Peyer's patch (tissue), 4 donors: Measurements from ENCODE around the gene EYS.

Source experiments
- POLR2A ChIP-seq, 2 donors: fragments of 450-650 bp; IDR thresholded peaks; one replicate each; pipeline ENCODE4 v1.5.1; 2017; ENCODE audit warnings: antibody characterized with exemption in 2 of 2, mild to moderate bottlenecking in 2 of 2, moderate library complexity in 2 of 2
- TF ChIP-seq, protein P1 (sequence below), 6 experiments: fragments of 450-650 bp in 4 of 6; fragments of 200-600 bp in 2 of 6; sonication (generic) in 1 of 6; IDR thresholded peaks; one replicate each; pipeline ENCODE4 v1.5.1; 2017 to 2019; ENCODE audit warnings: antibody characterized with exemption in 6 of 6, mild to moderate bottlenecking in 3 of 6, moderate library complexity in 1 of 6

DNA sequence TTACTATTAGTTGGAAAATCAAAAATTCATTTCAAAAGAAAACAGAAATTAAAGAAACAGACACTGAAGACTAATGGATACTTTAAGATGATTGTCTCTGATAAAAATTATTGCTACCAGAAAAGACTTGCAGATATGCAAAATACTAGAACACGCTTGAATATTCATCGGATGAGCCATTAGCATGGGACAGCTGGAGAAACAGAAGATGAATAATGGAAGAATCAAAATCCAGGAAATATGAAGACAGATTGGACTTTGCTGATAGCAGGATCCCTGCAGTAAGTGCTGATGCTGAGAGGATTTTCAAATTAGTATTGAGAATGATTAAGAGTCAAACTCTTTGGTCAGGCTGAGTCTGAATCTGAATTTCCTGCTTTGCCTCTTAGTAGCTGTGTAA, 169.4 kb downstream of the EYS start:
- TF ChIP-seq, protein P1, sequence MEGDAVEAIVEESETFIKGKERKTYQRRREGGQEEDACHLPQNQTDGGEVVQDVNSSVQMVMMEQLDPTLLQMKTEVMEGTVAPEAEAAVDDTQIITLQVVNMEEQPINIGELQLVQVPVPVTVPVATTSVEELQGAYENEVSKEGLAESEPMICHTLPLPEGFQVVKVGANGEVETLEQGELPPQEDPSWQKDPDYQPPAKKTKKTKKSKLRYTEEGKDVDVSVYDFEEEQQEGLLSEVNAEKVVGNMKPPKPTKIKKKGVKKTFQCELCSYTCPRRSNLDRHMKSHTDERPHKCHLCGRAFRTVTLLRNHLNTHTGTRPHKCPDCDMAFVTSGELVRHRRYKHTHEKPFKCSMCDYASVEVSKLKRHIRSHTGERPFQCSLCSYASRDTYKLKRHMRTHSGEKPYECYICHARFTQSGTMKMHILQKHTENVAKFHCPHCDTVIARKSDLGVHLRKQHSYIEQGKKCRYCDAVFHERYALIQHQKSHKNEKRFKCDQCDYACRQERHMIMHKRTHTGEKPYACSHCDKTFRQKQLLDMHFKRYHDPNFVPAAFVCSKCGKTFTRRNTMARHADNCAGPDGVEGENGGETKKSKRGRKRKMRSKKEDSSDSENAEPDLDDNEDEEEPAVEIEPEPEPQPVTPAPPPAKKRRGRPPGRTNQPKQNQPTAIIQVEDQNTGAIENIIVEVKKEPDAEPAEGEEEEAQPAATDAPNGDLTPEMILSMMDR (IDR thresholded peaks at IDR 0.05): no peak
- no peak for TF ChIP-seq POLR2A (IDR thresholded peaks at IDR 0.05)
